NCI-H2196 treated with DMSO at 0.1 percent for 48 hours (cell line): ENCODE data around the gene PRF1.

Source experiments
- DNase-seq: peaks from one replicate; lab custom pipeline; 2025; ENCODE audit not compliant: unreplicated experiment; lab: John Stamatoyannopoulos, UW

Gene PRF1

DNA sequence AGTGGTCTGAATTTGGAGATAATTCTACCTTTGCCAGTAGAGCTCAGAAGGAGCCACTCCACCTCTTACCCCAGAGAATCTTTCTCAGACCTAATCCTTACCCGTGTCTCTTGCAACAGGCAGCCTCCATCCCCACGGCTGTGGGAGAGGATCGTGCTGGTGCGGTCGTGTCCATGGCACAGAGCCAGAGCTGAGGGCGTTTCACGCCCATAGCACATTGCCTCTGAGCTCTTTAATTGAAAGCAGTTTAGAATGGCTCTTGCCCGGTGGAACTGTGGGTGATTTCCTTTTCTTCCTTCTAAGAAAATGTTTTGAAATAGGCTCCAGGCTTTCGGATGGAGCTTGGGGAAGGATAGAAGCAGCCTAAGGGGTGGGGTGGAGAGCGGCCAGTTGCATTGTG lies 41.5 kb downstream of the PRF1 start:
- no peak for DNase-seq

- DNase-seq, result no peak
These were observed 42.0 kb downstream of the PRF1 start for GRCh38 chr10:70560511-70560941.

- no peak for DNase-seq
These were observed 42.7 kb downstream of the PRF1 start for GRCh38 chr10:70559861-70560260.

DNA sequence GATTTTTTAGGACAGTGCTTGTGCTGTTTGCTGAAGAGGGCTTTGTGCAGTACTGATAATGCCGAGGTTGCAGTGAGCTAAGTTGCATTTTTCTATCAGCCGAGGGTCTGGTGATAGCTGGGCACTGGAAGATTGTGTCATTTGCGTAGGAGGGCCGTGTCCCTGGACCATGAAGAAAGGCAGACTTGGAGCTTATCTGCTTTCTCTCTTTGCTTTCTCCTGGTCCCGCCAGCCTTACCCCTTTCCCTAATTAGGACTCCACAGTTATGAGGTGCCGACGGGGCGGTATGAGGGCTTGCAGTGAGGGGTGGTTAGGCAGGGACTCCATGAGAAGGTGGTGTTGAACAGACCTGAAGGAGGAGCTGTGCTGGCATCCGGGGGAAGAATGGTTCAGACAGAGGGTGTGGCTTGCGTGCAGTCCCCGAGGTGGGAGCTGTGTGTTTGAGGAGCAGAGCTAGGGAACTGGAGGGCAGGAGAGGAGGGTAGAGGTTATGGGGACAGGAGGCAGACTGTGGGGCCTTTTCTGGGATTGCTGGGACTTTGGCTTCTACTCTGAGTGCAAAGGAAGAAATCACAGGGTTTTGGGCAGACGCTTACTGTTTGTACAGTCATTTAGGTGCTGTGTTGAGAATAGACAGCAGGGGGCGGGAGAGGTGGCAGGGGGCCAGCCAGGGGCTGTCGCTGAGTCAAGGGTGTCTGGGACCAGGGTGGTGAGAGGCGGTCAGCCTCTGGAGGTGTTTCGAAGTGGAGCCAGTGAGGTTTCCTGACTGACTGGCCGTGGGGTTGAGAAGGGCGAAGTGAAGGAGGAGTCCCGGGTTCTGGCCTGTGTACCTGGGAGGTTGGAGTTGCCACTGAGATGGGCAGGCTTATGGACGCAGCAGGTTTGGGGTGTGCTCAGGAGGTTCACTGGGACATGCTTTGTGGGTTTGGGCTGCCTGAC lies 43.4 kb downstream of the PRF1 start:
- DNase-seq, result no peak

DNA sequence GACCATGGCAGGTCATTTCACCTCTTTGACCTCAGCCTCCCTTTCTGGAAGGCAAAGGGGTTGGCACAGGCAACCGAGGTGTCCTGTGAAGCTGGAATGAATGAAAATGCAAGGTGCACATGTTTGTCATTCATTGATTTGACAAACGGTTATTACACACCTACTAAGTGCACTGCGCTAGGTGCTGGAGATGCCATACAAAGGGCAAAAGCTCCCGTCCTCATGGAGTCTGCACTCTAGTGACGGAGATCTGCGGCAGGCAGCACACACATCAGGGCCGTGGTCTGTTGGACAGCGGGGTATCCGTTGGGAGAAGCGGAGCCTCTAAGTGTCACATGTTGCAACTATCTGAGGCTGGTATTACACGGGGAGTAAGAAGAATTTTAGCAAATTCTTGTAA lies 44.2 kb downstream of the PRF1 start:
- no peak for DNase-seq

GRCh38 chr10:70557876-70558275 lies 44.7 kb downstream of the PRF1 start:
- no peak for DNase-seq

GRCh38 chr10:70557086-70557845 lies 45.3 kb downstream of the PRF1 start:
- DNase-seq, result no peak

GRCh38 chr10:70555371-70555770 lies 47.2 kb downstream of the PRF1 start:
- DNase-seq, result no peak

- no peak for DNase-seq
These were observed 50.0 kb downstream of the PRF1 start for GRCh38 chr10:70552586-70552985.

DNA sequence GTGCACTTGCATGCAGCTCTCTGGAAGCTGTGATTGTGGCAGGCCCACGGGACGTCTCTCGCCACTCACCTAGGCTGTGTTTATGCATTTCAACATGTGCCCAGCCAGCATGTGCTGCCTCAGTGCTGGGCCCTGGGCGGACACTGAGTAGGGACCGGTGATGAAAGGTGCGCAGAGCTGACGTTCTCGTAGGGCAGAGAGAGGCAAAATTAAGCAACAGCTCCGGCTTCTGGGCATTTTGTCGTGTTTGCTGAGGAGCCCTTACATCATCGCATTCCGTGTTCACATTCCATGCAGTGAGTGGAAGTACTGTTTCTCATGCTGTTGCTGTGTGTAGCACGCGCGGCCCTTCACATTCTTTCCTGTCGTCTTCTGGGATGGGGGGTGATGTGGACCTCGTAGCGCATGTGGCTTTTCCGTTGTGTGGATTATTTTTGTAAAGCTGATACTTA lies 50.5 kb downstream of the PRF1 start:
- no peak for DNase-seq

- no peak for DNase-seq
These were observed 51.1 kb downstream of the PRF1 start for GRCh38 chr10:70551466-70551865.

- no peak for DNase-seq
These were observed 52.1 kb downstream of the PRF1 start for GRCh38 chr10:70550459-70550858.

DNA sequence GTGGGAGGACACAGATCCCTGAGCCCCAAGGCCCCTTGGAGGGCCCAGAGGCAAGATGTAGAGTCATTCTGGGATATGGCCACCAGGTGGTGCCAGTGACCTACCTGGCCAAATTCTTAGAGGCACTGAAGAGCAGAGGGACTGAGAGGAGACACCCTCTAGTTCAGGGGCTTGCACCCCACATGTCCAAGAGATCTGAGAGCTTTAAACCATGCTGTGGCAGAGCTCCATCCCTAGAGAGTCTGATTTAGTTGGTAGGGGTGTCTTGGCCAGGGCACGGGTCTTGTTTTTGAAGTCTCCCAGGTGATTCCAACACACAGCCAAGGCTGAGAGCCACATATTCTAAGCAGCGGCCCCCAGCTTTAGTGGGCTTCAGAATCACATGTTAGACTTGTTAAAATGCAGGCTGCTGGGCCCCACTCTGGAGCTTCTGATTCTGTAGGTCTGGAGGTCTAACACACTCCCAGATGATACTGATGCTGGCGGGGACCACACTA lies 52.5 kb downstream of the PRF1 start:
- DNase-seq, result no peak

DNA sequence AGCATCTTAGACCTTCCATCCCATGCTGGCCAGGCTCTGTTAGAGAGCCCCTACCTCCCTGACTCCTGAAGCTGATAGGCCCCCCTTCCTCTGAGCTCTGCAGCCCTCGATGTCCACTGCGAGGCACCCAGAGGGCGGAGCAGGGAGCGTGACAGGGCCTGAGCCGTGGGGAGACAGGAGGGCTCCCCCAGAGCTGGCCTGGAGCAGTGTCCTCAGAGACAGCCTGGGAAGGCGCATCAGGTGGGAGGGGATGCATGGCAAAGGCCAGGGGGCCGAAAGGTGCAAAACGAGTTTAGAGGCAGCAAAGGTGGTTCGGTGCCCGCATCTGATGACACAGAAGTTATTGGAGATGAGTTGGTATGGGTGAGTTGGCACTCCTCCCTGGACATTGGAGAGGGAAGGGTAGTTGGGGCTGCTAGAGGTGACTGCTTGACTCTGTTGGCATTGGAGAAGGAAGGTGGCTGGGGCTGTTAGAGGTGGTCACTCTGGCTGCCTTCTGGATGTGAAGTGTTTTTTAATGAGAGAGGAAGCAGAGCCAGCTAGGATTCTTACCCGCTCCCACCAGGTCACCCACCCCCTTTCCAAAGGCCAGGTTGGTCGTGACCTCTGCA lies 53.1 kb downstream of the PRF1 start:
- no peak for DNase-seq
